PFSK-1 (cell line): ENCODE data around the gene MAML1.

Experiments used
- POLR2AphosphoS5 ChIP-seq: IDR thresholded peaks from 2 replicates; pipeline ENCODE4 v1.6.1; 2012; ENCODE audit warnings: low read depth, mild to moderate bottlenecking, control low read depth, low read length, moderate library complexity
- REST ChIP-seq, 2 experiments: IDR thresholded peaks; 2 replicates each; pipeline versions ENCODE4 v1.6.1 to v1.8.0; 2011 to 2012; ENCODE audit warnings: low read depth in 2 of 2, low read length in 2 of 2, control low read depth in 1 of 2, inconsistent platforms in 1 of 2, mild to moderate bottlenecking in 1 of 2, moderate library complexity in 1 of 2; ENCODE audit not compliant: insufficient read depth in 1 of 2
- SIN3A ChIP-seq: IDR thresholded peaks from 2 replicates; pipeline ENCODE4 v1.6.1; 2012; ENCODE audit warnings: mild to moderate bottlenecking, low read length, moderate library complexity, borderline replicate concordance; ENCODE audit not compliant: insufficient read depth

GRCh38 chr5:179817470-179817840, 84.8 kb downstream of the MAML1 start:
- TF ChIP-seq REST (IDR thresholded peaks at IDR 0.05; ENCODE audit: insufficient read depth in 1 of 2, low read depth in 2 of 2, low read length in 2 of 2) (no peak), POLR2AphosphoS5 (no peak), SIN3A (no peak)
